ENCODE results near the gene IQCM. TPM values are rescaled to one million over a fixed set of nuclear protein-coding genes. Genes with fewer than 3 reads are reported as not detected.

IQCM gene
- polyA plus RNA-seq, 1 of the 3 experiments (the other 2 are of a cell fraction): not detected

DNA sequence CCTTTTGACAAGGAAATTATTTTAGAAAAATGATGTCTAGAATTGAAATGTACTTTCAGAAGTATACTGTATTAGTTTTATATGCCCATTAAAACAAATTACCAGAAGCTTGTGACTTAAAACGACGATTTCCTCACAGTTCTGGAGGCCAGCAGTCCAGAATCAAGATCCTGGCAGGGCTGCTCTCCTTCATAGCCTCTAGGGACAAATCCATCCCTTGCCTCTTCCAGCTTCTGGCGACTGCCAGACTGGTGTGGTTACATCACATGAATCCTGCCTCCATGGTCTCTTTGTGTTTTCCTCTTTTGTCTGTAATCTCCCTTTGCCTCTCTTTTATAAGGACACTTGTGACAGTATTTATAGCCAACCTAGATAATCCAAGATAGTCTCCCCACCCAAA is 97.1 kb downstream of the IQCM start:
- DNase-seq: no peak
- WGBS (ENCODE audit: low lambda C conversion rate): 2% methylated on average over 3 of the region's 3 CpGs
- POLR2A ChIA-PET: no interaction called here

DNA sequence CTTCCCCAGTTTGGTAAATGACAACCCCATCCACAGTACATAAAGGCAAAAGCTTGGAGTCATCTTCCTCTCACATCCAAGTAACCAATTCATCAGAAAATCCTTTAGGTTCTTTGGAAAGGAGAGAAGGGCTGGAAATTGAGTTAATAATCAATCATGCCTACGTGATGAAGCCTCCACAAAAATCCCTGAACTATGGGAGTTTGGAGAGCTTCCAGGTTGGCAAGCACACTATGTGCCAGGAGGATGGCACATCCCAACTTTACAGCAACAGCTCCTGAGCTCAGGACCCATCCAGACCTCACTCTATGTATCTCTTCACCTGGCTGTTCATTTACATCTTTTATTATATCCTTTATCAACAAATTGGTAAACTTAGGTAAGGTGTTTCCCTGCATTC is 98.9 kb downstream of the IQCM start:
- Histone ChIP-seq H3K27me3 (ENCODE audit: insufficient read depth) (no peaks in the 10 kb centered on the region), H3K9me2 (no peaks in the 10 kb centered on the region; the same call in 1 of the 2 replicates), H3K4me1 (ENCODE audit: control insufficient read depth in 1 of 2, insufficient read depth in 2 of 2, low read depth in 1 of 2, low read length in 1 of 2) (no peaks in the 10 kb centered on the region), H3K9me3 (no peaks in the 10 kb centered on the region), H3K27ac (ENCODE audit: low read depth in 2 of 2, low read length in 1 of 2) (no peak overlapping the region), H3K36me3 (replicated peaks in 1 of 2; ENCODE audit: control insufficient read depth in 1 of 2, insufficient read depth in 2 of 2, low read length in 1 of 2) (no peaks in the 10 kb centered on the region), H3K4me3 (ENCODE audit: low read depth in 2 of 2, low read length in 1 of 2) (no peak overlapping the region), H4K20me1 (ENCODE audit: insufficient read depth) (no peaks in the 10 kb centered on the region), H3K4me2 (no peak overlapping the region), H3F3A (replicated peaks; ENCODE audit: insufficient read depth) (no peaks in the 10 kb centered on the region), H2AFZ (ENCODE audit: low read depth) (no peak overlapping the region), H3K79me2 (ENCODE audit: insufficient read depth) (no peaks in the 10 kb centered on the region), H3K9ac (no peak overlapping the region)
- DNase-seq: no peak
- ChIA-PET CTCF (no interaction called here), POLR2A (no interaction called here)
- TF ChIP-seq MEF2A (IDR thresholded peaks at IDR 0.05; ENCODE audit: borderline replicate concordance, low read depth): no peak
- TF ChIP-seq RCOR1 (IDR thresholded peaks at IDR 0.05; ENCODE audit: low read length): no peak
- no peak for TF ChIP-seq GATA2 (CRISPR knock-in tag; IDR thresholded peaks at IDR 0.05)
- no peak for TF ChIP-seq RXRA (IDR thresholded peaks at IDR 0.05; ENCODE audit: borderline replicate concordance, low read depth)
- no peak for TF ChIP-seq SMC3 (IDR thresholded peaks at IDR 0.05; ENCODE audit: low read depth, low read length)
- WGBS (ENCODE audit: low lambda C conversion rate): 0% methylated on average over 1 of the region's 1 CpG

More for the DNA sequence above, 97.1 kb downstream of the IQCM start:
- Histone ChIP-seq H3K27me3 (ENCODE audit: insufficient read depth) (no peaks in the 10 kb centered on the region), H2AFZ (ENCODE audit: low read depth) (no peak overlapping the region), H3K4me1 (ENCODE audit: control insufficient read depth in 1 of 2, insufficient read depth in 2 of 2, low read depth in 1 of 2, low read length in 1 of 2) (no peaks in the 10 kb centered on the region), H3K27ac (ENCODE audit: low read depth in 2 of 2, low read length in 1 of 2) (no peak overlapping the region), H3K9ac (no peak overlapping the region), H3K9me3 (no peaks in the 10 kb centered on the region), H3K9me2 (no peaks in the 10 kb centered on the region; the same call in 1 of the 2 replicates), H3K4me2 (no peak overlapping the region), H3K4me3 (ENCODE audit: low read depth in 2 of 2, low read length in 1 of 2) (no peak overlapping the region), H3K36me3 (replicated peaks in 1 of 2; ENCODE audit: control insufficient read depth in 1 of 2, insufficient read depth in 2 of 2, low read length in 1 of 2) (no peaks in the 10 kb centered on the region), H3K79me2 (ENCODE audit: insufficient read depth) (no peaks in the 10 kb centered on the region), H4K20me1 (ENCODE audit: insufficient read depth) (no peaks in the 10 kb centered on the region), H3F3A (replicated peaks; ENCODE audit: insufficient read depth) (no peaks in the 10 kb centered on the region)
- CTCF ChIA-PET: interaction anchor here (1.5 kb wide), 1 partner anchor 22 kb away, joined by 3 read pairs; no protein-coding TSS in a partner anchor
- no peak for TF ChIP-seq TAF1 (IDR thresholded peaks at IDR 0.05; ENCODE audit: borderline replicate concordance, low read depth, low read length)
- TF ChIP-seq, protein P1, sequence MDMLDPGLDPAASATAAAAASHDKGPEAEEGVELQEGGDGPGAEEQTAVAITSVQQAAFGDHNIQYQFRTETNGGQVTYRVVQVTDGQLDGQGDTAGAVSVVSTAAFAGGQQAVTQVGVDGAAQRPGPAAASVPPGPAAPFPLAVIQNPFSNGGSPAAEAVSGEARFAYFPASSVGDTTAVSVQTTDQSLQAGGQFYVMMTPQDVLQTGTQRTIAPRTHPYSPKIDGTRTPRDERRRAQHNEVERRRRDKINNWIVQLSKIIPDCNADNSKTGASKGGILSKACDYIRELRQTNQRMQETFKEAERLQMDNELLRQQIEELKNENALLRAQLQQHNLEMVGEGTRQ (IDR thresholded peaks at IDR 0.05; ENCODE audit: borderline replicate concordance, low read depth, low read length): no peak
- TF ChIP-seq GATA2 (CRISPR knock-in tag; IDR thresholded peaks at IDR 0.05): no peak
- TF ChIP-seq, protein P2, sequence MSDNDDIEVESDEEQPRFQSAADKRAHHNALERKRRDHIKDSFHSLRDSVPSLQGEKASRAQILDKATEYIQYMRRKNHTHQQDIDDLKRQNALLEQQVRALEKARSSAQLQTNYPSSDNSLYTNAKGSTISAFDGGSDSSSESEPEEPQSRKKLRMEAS (IDR thresholded peaks at IDR 0.05; ENCODE audit: low read depth): no peak
- TF ChIP-seq, protein P3, sequence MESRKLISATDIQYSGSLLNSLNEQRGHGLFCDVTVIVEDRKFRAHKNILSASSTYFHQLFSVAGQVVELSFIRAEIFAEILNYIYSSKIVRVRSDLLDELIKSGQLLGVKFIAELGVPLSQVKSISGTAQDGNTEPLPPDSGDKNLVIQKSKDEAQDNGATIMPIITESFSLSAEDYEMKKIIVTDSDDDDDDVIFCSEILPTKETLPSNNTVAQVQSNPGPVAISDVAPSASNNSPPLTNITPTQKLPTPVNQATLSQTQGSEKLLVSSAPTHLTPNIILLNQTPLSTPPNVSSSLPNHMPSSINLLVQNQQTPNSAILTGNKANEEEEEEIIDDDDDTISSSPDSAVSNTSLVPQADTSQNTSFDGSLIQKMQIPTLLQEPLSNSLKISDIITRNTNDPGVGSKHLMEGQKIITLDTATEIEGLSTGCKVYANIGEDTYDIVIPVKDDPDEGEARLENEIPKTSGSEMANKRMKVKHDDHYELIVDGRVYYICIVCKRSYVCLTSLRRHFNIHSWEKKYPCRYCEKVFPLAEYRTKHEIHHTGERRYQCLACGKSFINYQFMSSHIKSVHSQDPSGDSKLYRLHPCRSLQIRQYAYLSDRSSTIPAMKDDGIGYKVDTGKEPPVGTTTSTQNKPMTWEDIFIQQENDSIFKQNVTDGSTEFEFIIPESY (IDR thresholded peaks at IDR 0.05; ENCODE audit: borderline replicate concordance, low read depth): no peak

All from SK-N-SH (cell line).